K562 (cell line): ENCODE measurements around the gene GLRX2. TPM values are rescaled to one million over a fixed set of nuclear protein-coding genes. Genes with fewer than 3 reads are reported as not detected.

ENCODE experiments used
- BMI1 ChIP-seq: fragments of 150-350 bp; IDR thresholded peaks from 2 replicates; pipeline ENCODE4 v1.6.1; 2014; ENCODE audit warnings: low read length
- CBFA2T2 ChIP-seq: fragments of 450-650 bp; conservative IDR thresholded peaks from 2 replicates; pipeline ENCODE4 v1.6.1; 2017; ENCODE audit warnings: mild to moderate bottlenecking
- CBFA2T3 ChIP-seq: fragments of 450-650 bp; IDR thresholded peaks from 2 replicates; pipeline ENCODE4 v1.6.1; 2017
- CXXC5 ChIP-seq: fragments of 250-450 bp; sonication (Bioruptor Pico); IDR thresholded peaks from 2 replicates; pipeline ENCODE4 v1.8.0; 2022; ENCODE audit warnings: inconsistent platforms, mild to moderate bottlenecking, moderate library complexity
- EGR1 ChIP-seq: fragments of 450-650 bp; conservative IDR thresholded peaks from 2 replicates; pipeline ENCODE4 v1.6.1; 2017; ENCODE audit warnings: mild to moderate bottlenecking
- ETV5 ChIP-seq: sonication (generic); formaldehyde crosslinking; IDR thresholded peaks from 2 replicates; pipeline ENCODE4 v1.4.0; 2020; ENCODE audit warnings: low read depth, mild to moderate bottlenecking, missing genetic modification reagents
- HMGN3 ChIP-seq: IDR thresholded peaks from 2 replicates; pipeline ENCODE4 v1.6.1; 2011; ENCODE audit warnings: borderline replicate concordance, low read depth, mild to moderate bottlenecking, mixed read lengths, low read length; ENCODE audit not compliant: insufficient read length; ENCODE audit errors: extremely low read depth
- HNRNPLL ChIP-seq: fragments of 200-400 bp; formaldehyde crosslinking; IDR thresholded peaks from 2 replicates; pipeline ENCODE4 v1.6.1; 2017; ENCODE audit warnings: low read length, low read depth, mild to moderate bottlenecking; ENCODE audit not compliant: poor library complexity, severe bottlenecking
- MAFF ChIP-seq: IDR thresholded peaks from 2 replicates; pipeline ENCODE4 v1.6.1; 2012; ENCODE audit warnings: low read length, improper control_type of control experiment
- MYNN ChIP-seq, 2 experiments: sonication (generic); formaldehyde crosslinking in 1 of 2; IDR thresholded peaks; 2 replicates each; pipeline versions ENCODE4 v1.5.0 to v1.6.1; 2016 to 2020; ENCODE audit warnings: antibody characterized with exemption in 1 of 2, missing genetic modification reagents in 1 of 2
- NFE2L1 ChIP-seq: fragments of 450-650 bp; IDR thresholded peaks from 2 replicates; pipeline ENCODE4 v1.6.1; 2016; ENCODE audit warnings: missing genetic modification characterization, low read depth, mild to moderate bottlenecking, missing compliant biosample characterization, moderate library complexity, borderline replicate concordance
- NFRKB ChIP-seq: fragments of 450-650 bp; IDR thresholded peaks from 2 replicates; pipeline ENCODE4 v1.6.1; 2016; ENCODE audit warnings: low read depth
- NR2C1 ChIP-seq, 2 experiments: fragments of 450-650 bp; IDR thresholded peaks; 2 replicates each; pipeline ENCODE4 v1.6.1; 2017; ENCODE audit warnings: mild to moderate bottlenecking in 2 of 2, antibody characterized with exemption in 1 of 2, inconsistent platforms in 1 of 2, missing compliant biosample characterization in 1 of 2, missing genetic modification characterization in 1 of 2
- NR2C2 ChIP-seq, 2 experiments: fragments of 200-800 bp in 1 of 2; sonication (Bioruptor generic) in 1 of 2; sonication (generic) in 1 of 2; formaldehyde crosslinking in 1 of 2; IDR thresholded peaks; 2 replicates each; pipeline versions ENCODE4 v1.6.1 to v1.8.0; 2016 to 2022; ENCODE audit warnings: mild to moderate bottlenecking in 1 of 2, missing compliant biosample characterization in 1 of 2, missing genetic modification characterization in 1 of 2, missing genetic modification reagents in 1 of 2
- PTRF ChIP-seq: fragments of 450-650 bp; IDR thresholded peaks from 2 replicates; pipeline ENCODE4 v1.6.1; 2016; ENCODE audit warnings: mild to moderate bottlenecking, missing genetic modification characterization, missing compliant biosample characterization
- RAD21 ChIP-seq, 2 experiments: fragments of 250-450 bp in 1 of 2; fragments of 450-650 bp in 1 of 2; sonication (Bioruptor Pico) in 1 of 2; formaldehyde crosslinking in 1 of 2; IDR thresholded peaks in 1 of 2; conservative IDR thresholded peaks in 1 of 2; 2 replicates each; pipeline versions ENCODE4 v1.4.0 to v1.8.0; 2020 to 2022; ENCODE audit warnings: mild to moderate bottlenecking in 2 of 2, moderate library complexity in 1 of 2
- RBM17 ChIP-seq: fragments of 200-400 bp; formaldehyde crosslinking; IDR thresholded peaks from 2 replicates; pipeline ENCODE4 v1.6.1; 2017; ENCODE audit warnings: low read depth, mild to moderate bottlenecking, low read length, borderline replicate concordance
- TOE1 ChIP-seq, 2 experiments: fragments of 450-650 bp in 1 of 2; sonication (generic) in 1 of 2; formaldehyde crosslinking in 1 of 2; IDR thresholded peaks; 2 replicates each; pipeline versions ENCODE4 v1.7.1 to v1.8.0; 2016 to 2022; ENCODE audit warnings: borderline replicate concordance in 2 of 2, mild to moderate bottlenecking in 2 of 2, antibody characterized with exemption in 1 of 2, inconsistent platforms in 1 of 2, low read depth in 1 of 2, missing genetic modification reagents in 1 of 2, moderate library complexity in 1 of 2
- ZC3H11A ChIP-seq: IDR thresholded peaks from 2 replicates; pipeline ENCODE4 v1.6.1; 2012; ENCODE audit warnings: low read depth, low read length, improper control_type of control experiment
- ZNF197 ChIP-seq: fragments of 200-800 bp; sonication (Bioruptor generic); IDR thresholded peaks from 2 replicates; pipeline ENCODE4 v1.6.1; 2016; ENCODE audit warnings: low read depth, missing genetic modification characterization, missing compliant biosample characterization
- ZNF253 ChIP-seq: fragments of 250-450 bp; sonication (Bioruptor Pico); conservative IDR thresholded peaks from 2 replicates; pipeline ENCODE4 v1.6.1; 2021; ENCODE audit warnings: mild to moderate bottlenecking
- ZNF444 ChIP-seq: fragments of 250-450 bp; sonication (Bioruptor Pico); IDR thresholded peaks from 2 replicates; pipeline ENCODE4 v1.4.0; 2020; ENCODE audit warnings: mild to moderate bottlenecking, moderate library complexity
- ZNF79 ChIP-seq: fragments of 250-450 bp; sonication (Bioruptor Pico); IDR thresholded peaks from 2 replicates; pipeline ENCODE4 v1.4.0; 2020; ENCODE audit warnings: low read depth, mild to moderate bottlenecking, moderate library complexity
- polyA plus RNA-seq, 8 experiments: library from polyadenylated mRNA; depleted of rRNA in 4 of 8; stranded (reverse) in 5 of 8; unstranded in 3 of 8; fragments of >200 nt; fragmentation: Nextera tagmentation in 2 of 8; fragmentation: Illumina TruSeq in 1 of 8; extraction: Ambion mirVana in 2 of 8; extraction: Trizol in 1 of 8; gene quantifications; 2 replicates each; pipeline versions ENCODE4 v1.2.1 to v1.2.3, GENCODE V29; 2011 to 2014; ENCODE audit warnings: inconsistent platforms in 1 of 8, missing spikeins in 1 of 8
- total RNA-seq, 7 experiments: library from RNA; depleted of rRNA in 6 of 7; stranded (reverse); fragments of >200 nt in 6 of 7; fragmentation: Illumina TruSeq in 2 of 7; extraction: Trizol in 2 of 7; gene quantifications; 2 replicates each; pipeline versions ENCODE4 v1.2.1 to v1.2.3, GENCODE V29; 2011 to 2021; ENCODE audit warnings: low replicate concordance in 1 of 7
- TF ChIP-seq, protein P1 (sequence below): sonication (generic); formaldehyde crosslinking; IDR thresholded peaks from 2 replicates; pipeline ENCODE4 v1.8.0; 2023; ENCODE audit warnings: mild to moderate bottlenecking, missing genetic modification reagents
- TF ChIP-seq, protein P2 (sequence below), 2 experiments: fragments of 450-650 bp in 1 of 2; IDR thresholded peaks; 2 replicates each; pipeline ENCODE4 v1.6.1; 2011 to 2017; ENCODE audit warnings: low read depth in 2 of 2, antibody characterized with exemption in 1 of 2, borderline replicate concordance in 1 of 2, low read length in 1 of 2, mild to moderate bottlenecking in 1 of 2, mixed read lengths in 1 of 2; ENCODE audit not compliant: control insufficient read depth in 1 of 2

The GLRX2 gene
- total and polyA plus RNA-seq, 9 of the 15 experiments (the other 6 are each of a cell fraction or from before 2014, with no cell fraction given): 13.3 to 82.6 (median 55.1) TPM

DNA sequence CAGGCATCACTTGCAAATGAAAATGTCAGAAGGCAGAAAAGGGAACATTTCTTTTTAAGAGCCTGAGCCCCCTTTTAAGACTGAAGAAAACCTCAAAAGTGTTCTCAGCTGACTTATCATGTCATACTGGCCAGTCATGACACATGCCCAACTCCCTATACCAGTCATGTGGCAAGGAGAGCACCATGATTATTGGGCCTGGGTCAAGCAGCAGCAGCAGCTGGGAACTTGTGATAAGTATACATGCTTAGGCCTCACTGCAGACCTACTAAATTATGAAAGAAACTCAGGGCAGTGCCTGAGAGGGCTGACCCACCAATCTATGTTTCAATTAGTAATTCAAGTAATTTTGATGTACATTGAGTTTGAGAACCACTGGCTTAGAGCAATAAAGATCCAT, 37.2 kb downstream of the GLRX2 start (continued):
- TF ChIP-seq, protein P1, sequence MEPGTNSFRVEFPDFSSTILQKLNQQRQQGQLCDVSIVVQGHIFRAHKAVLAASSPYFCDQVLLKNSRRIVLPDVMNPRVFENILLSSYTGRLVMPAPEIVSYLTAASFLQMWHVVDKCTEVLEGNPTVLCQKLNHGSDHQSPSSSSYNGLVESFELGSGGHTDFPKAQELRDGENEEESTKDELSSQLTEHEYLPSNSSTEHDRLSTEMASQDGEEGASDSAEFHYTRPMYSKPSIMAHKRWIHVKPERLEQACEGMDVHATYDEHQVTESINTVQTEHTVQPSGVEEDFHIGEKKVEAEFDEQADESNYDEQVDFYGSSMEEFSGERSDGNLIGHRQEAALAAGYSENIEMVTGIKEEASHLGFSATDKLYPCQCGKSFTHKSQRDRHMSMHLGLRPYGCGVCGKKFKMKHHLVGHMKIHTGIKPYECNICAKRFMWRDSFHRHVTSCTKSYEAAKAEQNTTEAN (CRISPR knock-in tag): no peak
- peak; percentile 84 for TF ChIP-seq CBFA2T2
- TF ChIP-seq NR2C2 (CRISPR knock-in tag; IDR thresholded peaks at IDR 0.05): no peak
- no peak for TF ChIP-seq NR2C2 (tag; IDR thresholded peaks at IDR 0.05)
- TF ChIP-seq, protein P2, sequence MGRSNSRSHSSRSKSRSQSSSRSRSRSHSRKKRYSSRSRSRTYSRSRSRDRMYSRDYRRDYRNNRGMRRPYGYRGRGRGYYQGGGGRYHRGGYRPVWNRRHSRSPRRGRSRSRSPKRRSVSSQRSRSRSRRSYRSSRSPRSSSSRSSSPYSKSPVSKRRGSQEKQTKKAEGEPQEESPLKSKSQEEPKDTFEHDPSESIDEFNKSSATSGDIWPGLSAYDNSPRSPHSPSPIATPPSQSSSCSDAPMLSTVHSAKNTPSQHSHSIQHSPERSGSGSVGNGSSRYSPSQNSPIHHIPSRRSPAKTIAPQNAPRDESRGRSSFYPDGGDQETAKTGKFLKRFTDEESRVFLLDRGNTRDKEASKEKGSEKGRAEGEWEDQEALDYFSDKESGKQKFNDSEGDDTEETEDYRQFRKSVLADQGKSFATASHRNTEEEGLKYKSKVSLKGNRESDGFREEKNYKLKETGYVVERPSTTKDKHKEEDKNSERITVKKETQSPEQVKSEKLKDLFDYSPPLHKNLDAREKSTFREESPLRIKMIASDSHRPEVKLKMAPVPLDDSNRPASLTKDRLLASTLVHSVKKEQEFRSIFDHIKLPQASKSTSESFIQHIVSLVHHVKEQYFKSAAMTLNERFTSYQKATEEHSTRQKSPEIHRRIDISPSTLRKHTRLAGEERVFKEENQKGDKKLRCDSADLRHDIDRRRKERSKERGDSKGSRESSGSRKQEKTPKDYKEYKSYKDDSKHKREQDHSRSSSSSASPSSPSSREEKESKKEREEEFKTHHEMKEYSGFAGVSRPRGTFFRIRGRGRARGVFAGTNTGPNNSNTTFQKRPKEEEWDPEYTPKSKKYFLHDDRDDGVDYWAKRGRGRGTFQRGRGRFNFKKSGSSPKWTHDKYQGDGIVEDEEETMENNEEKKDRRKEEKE (IDR thresholded peaks at IDR 0.05; ENCODE audit: borderline replicate concordance in 1 of 2, control insufficient read depth in 1 of 2, low read depth in 2 of 2, low read length in 1 of 2): no peak
- TF ChIP-seq NFRKB: no peak
- TF ChIP-seq CBFA2T3: peak; percentile 91
- TF ChIP-seq HMGN3: no peak
- no peak for TF ChIP-seq MAFF
- 0 out of 2 replicates have a peak, but pooled peaks have one; percentile 18 for TF ChIP-seq TOE1 (IDR thresholded peaks at IDR 0.05; ENCODE audit: borderline replicate concordance)
- no peak for TF ChIP-seq TOE1 (CRISPR knock-in tag; IDR thresholded peaks at IDR 0.05; ENCODE audit: borderline replicate concordance, low read depth)
- no peak for TF ChIP-seq CXXC5
- TF ChIP-seq PTRF (tag): no peak
- TF ChIP-seq ZC3H11A: no peak
- no peak for TF ChIP-seq ETV5 (CRISPR knock-in tag)
- no peak for TF ChIP-seq ZNF197 (CRISPR knock-in tag)
- no peak for TF ChIP-seq NR2C1 (IDR thresholded peaks at IDR 0.05)
- 0 out of 2 replicates have a peak, but pooled peaks have one; percentile 14 for TF ChIP-seq NR2C1 (tag; IDR thresholded peaks at IDR 0.05)
- TF ChIP-seq MYNN (IDR thresholded peaks at IDR 0.05): peak; percentile 76; the same call in 1 of the 2 replicates
- TF ChIP-seq MYNN (CRISPR knock-in tag; IDR thresholded peaks at IDR 0.05): no peak
- TF ChIP-seq ZNF253 (CRISPR knock-in tag): no peak
- no peak for TF ChIP-seq BMI1
- no peak for TF ChIP-seq NFE2L1
- TF ChIP-seq EGR1: no peak
- TF ChIP-seq RBM17: no peak
- no peak for TF ChIP-seq HNRNPLL
- TF ChIP-seq ZNF79 (CRISPR knock-in tag): no peak
- no peak for TF ChIP-seq ZNF444
- no peak for TF ChIP-seq RAD21 (CRISPR knock-in tag; conservative IDR thresholded peaks at IDR 0.05 in 1 of 2, IDR thresholded peaks at IDR 0.05 in 1 of 2)
